K562 (cell line): ENCODE data around the gene NIPAL1. TPM values are rescaled to one million over a fixed set of nuclear protein-coding genes. Genes with fewer than 3 reads are reported as not detected.

Experiments
- C11orf30 ChIP-seq: fragments of 450-650 bp; IDR thresholded peaks from 2 replicates; pipeline ENCODE4 v1.6.1; 2016; ENCODE audit warnings: low read depth, mild to moderate bottlenecking
- MAFG ChIP-seq: fragments of 450-650 bp; conservative IDR thresholded peaks from 2 replicates; pipeline ENCODE4 v1.6.1; 2016; ENCODE audit warnings: missing genetic modification characterization, missing compliant biosample characterization
- MGA ChIP-seq: fragments of 450-650 bp; IDR thresholded peaks from 2 replicates; pipeline ENCODE4 v1.6.1; 2016; ENCODE audit warnings: mild to moderate bottlenecking, moderate library complexity
- ZNF316 ChIP-seq: fragments of 450-650 bp; IDR thresholded peaks from 2 replicates; pipeline ENCODE4 v1.6.1; 2016
- polyA plus RNA-seq, 8 experiments: library from polyadenylated mRNA; depleted of rRNA in 4 of 8; stranded (reverse) in 5 of 8; unstranded in 3 of 8; fragments of >200 nt; fragmentation: Nextera tagmentation in 2 of 8; fragmentation: Illumina TruSeq in 1 of 8; extraction: Ambion mirVana in 2 of 8; extraction: Trizol in 1 of 8; gene quantifications; 2 replicates each; pipeline versions ENCODE4 v1.2.1 to v1.2.3, GENCODE V29; 2011 to 2014; ENCODE audit warnings: inconsistent platforms in 1 of 8, missing spikeins in 1 of 8
- total RNA-seq, 7 experiments: library from RNA; depleted of rRNA in 6 of 7; stranded (reverse); fragments of >200 nt in 6 of 7; fragmentation: Illumina TruSeq in 2 of 7; extraction: Trizol in 2 of 7; gene quantifications; 2 replicates each; pipeline versions ENCODE4 v1.2.1 to v1.2.3, GENCODE V29; 2011 to 2021; ENCODE audit warnings: low replicate concordance in 1 of 7

Gene NIPAL1
- total and polyA plus RNA-seq, 9 of the 15 experiments (the other 6 are each of a cell fraction or from before 2014, with no cell fraction given): 0.03 to 0.43 (median 0.25) TPM

- TF ChIP-seq MGA (peak; percentile 37; the same call in 1 of the 2 replicates), ZNF316 (peak; percentile 83), MAFG (tag) (peak; percentile 79), C11orf30 (peak; percentile 74; the same call in 1 of the 2 replicates)
Measured at GRCh38 chr4:48010906-48011305, 5.7 kb upstream of the NIPAL1 start (continued).
